Neural cell (in vitro differentiated cells): ENCODE results near the gene HEXD. TPM values are rescaled to one million over a fixed set of nuclear protein-coding genes. Genes with fewer than 3 reads are reported as not detected.

ENCODE experiments used
- H2AFZ ChIP-seq: fragments of 200-600, 300-800 bp; sonication (generic), shearing (Covaris generic); 2 replicates; pipeline ENCODE4 v1.6.0; 2014; ENCODE audit warnings: low read depth, mild to moderate bottlenecking, antibody characterized with exemption, low read length, moderate library complexity
- H3F3A ChIP-seq: fragments of 200-600 bp; shearing (Covaris generic); 2 replicates; pipeline ENCODE4 v1.6.1; 2016; ENCODE audit warnings: mild to moderate bottlenecking, moderate library complexity, mixed read lengths, antibody characterized with exemption, low read length; ENCODE audit not compliant: insufficient read depth, poor library complexity, severe bottlenecking
- H3K27ac ChIP-seq: fragments of 200-600, 300-800 bp; sonication (generic), shearing (Covaris generic); 2 replicates; pipeline ENCODE4 v1.5.1; 2014; ENCODE audit warnings: mild to moderate bottlenecking, low read length, moderate library complexity
- H3K27me3 ChIP-seq: fragments of 300-800, 200-600 bp; sonication (generic), shearing (Covaris generic); 2 replicates; pipeline ENCODE4 v1.6.0; 2014; ENCODE audit warnings: mild to moderate bottlenecking, low read depth, low read length, moderate library complexity; ENCODE audit not compliant: insufficient read depth
- H3K36me3 ChIP-seq: fragments of 300-800, 200-600 bp; sonication (generic), shearing (Covaris generic); 2 replicates; pipeline ENCODE4 v1.5.1; 2014; ENCODE audit warnings: mild to moderate bottlenecking, antibody characterized with exemption, low read length, moderate library complexity; ENCODE audit not compliant: insufficient read depth
- H3K4me2 ChIP-seq: fragments of 300-800, 200-600 bp; sonication (generic), shearing (Covaris generic); 2 replicates; pipeline ENCODE4 v1.6.0; 2014; ENCODE audit warnings: mild to moderate bottlenecking, low read length
- H3K4me3 ChIP-seq: fragments of 300-800, 200-600 bp; sonication (generic), shearing (Covaris generic); 2 replicates; pipeline ENCODE4 v1.5.1; 2014; ENCODE audit warnings: mild to moderate bottlenecking, low read length, moderate library complexity
- H3K79me2 ChIP-seq: fragments of 200-600 bp; shearing (Covaris generic); replicated peaks from 2 replicates; pipeline ENCODE4 v1.6.0; 2014; ENCODE audit warnings: mild to moderate bottlenecking, low read length, moderate library complexity; ENCODE audit not compliant: insufficient read depth
- H3K9ac ChIP-seq: fragments of 300-800, 200-600 bp; sonication (generic), shearing (Covaris generic); 2 replicates; pipeline ENCODE4 v1.6.1; 2016; ENCODE audit warnings: mild to moderate bottlenecking, low read length, mixed read lengths
- H3K9me2 ChIP-seq: fragments of 200-600 bp; shearing (Covaris generic); 2 replicates; pipeline ENCODE4 v1.6.1; 2016; ENCODE audit warnings: mild to moderate bottlenecking, low read length, mixed read lengths; ENCODE audit not compliant: insufficient read depth
- H3K9me3 ChIP-seq: fragments of 200-600, 300-800 bp; sonication (generic), shearing (Covaris generic); 2 replicates; pipeline ENCODE4 v1.6.1; 2016; ENCODE audit warnings: mild to moderate bottlenecking, mixed run types, low read length, moderate library complexity, mixed read lengths
- H4K20me1 ChIP-seq: fragments of 200-600 bp; shearing (Covaris generic); 2 replicates; pipeline ENCODE4 v1.6.1; 2016; ENCODE audit warnings: mild to moderate bottlenecking, mixed run types; ENCODE audit not compliant: insufficient read depth
- CTCF ChIP-seq: fragments of 450-650 bp; IDR thresholded peaks from 2 replicates; pipeline ENCODE4 v1.5.1; 2014; ENCODE audit warnings: antibody characterized with exemption, mild to moderate bottlenecking, moderate library complexity; ENCODE audit not compliant: poor library complexity, severe bottlenecking
- EP300 ChIP-seq: fragments of 450-650 bp; conservative IDR thresholded peaks from 2 replicates; pipeline ENCODE4 v1.6.1; 2014; ENCODE audit warnings: antibody characterized with exemption, mild to moderate bottlenecking, moderate library complexity; ENCODE audit not compliant: poor library complexity, severe bottlenecking
- EZH2 ChIP-seq: fragments of 200-600, 300-800 bp; shearing (Covaris generic), sonication (generic); IDR thresholded peaks from 2 replicates; pipeline ENCODE4 v1.6.1; 2014; ENCODE audit warnings: antibody characterized with exemption, low read length, borderline replicate concordance, mild to moderate bottlenecking; ENCODE audit not compliant: insufficient read depth, poor library complexity, severe bottlenecking
- MXI1 ChIP-seq: fragments of 450-650 bp; conservative IDR thresholded peaks from 2 replicates; pipeline ENCODE4 v1.6.1; 2014; ENCODE audit warnings: antibody characterized with exemption, mild to moderate bottlenecking; ENCODE audit not compliant: poor library complexity, severe bottlenecking
- POLR2AphosphoS5 ChIP-seq: IDR thresholded peaks from 2 replicates; pipeline ENCODE4 v1.6.1; 2012
- RAD21 ChIP-seq: fragments of 450-650 bp; conservative IDR thresholded peaks from 2 replicates; pipeline ENCODE4 v1.6.1; 2014; ENCODE audit warnings: antibody characterized with exemption, mild to moderate bottlenecking, moderate library complexity
- REST ChIP-seq: IDR thresholded peaks from 2 replicates; pipeline ENCODE4 v1.6.1; 2012; ENCODE audit warnings: borderline replicate concordance
- SMC3 ChIP-seq: fragments of 450-650 bp; conservative IDR thresholded peaks from 2 replicates; pipeline ENCODE4 v1.6.1; 2014; ENCODE audit warnings: antibody characterized with exemption, mild to moderate bottlenecking, moderate library complexity; ENCODE audit not compliant: poor library complexity
- TAF1 ChIP-seq: IDR thresholded peaks from 2 replicates; pipeline ENCODE4 v1.6.1; 2012; ENCODE audit warnings: low read depth
- polyA plus RNA-seq: library from polyadenylated mRNA; depleted of rRNA; stranded (reverse); fragments of >200 nt; gene quantifications from 2 replicates; pipeline ENCODE4 v1.2.3, GENCODE V29; 2014

The HEXD gene
- polyA plus RNA-seq, 1 donor from 2014 or later, result 72.8 TPM

GRCh38 chr17:82445542-82445941 lies 27.4 kb downstream of the HEXD start:
- Histone ChIP-seq H3K9ac (no peak overlapping the region), H3K27ac (no peak overlapping the region), H3F3A (no peaks in the 10 kb centered on the region)

GRCh38 chr17:82446124-82446523 lies 28.0 kb downstream of the HEXD start:
- H3K27me3 ChIP-seq, result no peaks in the 10 kb centered on the region
- H2AFZ ChIP-seq, result no peak overlapping the region
- H3K4me2 ChIP-seq, result no peak overlapping the region
- TF ChIP-seq CTCF (no peak), TAF1 (no peak), REST (no peak), EP300 (no peak), EZH2 (no peak), RAD21 (no peak), SMC3 (no peak), MXI1 (no peak), POLR2AphosphoS5 (no peak)
- no peak overlapping the region for H3K9ac ChIP-seq
- no peaks in the 10 kb centered on the region for H4K20me1 ChIP-seq
- H3K4me3 ChIP-seq, result no peak overlapping the region
- no peak overlapping the region for H3K27ac ChIP-seq
- H3K36me3 ChIP-seq, result no peaks in the 10 kb centered on the region
- H3K9me3 ChIP-seq, result no peaks in the 10 kb centered on the region
- H3F3A ChIP-seq, result no peaks in the 10 kb centered on the region
- peaks cover 10% of the 10 kb centered on the region for H3K79me2 ChIP-seq
- no peaks in the 10 kb centered on the region for H3K9me2 ChIP-seq

More at GRCh38 chr17:82445542-82445941, 27.4 kb downstream of the HEXD start:
- no peaks in the 10 kb centered on the region for H4K20me1 ChIP-seq
- no peaks in the 10 kb centered on the region for H3K36me3 ChIP-seq
- no peaks in the 10 kb centered on the region for H3K9me2 ChIP-seq
- TF ChIP-seq MXI1, result no peak
- H3K9me3 ChIP-seq, result no peaks in the 10 kb centered on the region
- H3K79me2 ChIP-seq, result peaks cover 10% of the 10 kb centered on the region
- no peaks in the 10 kb centered on the region for H3K27me3 ChIP-seq
- H3K4me3 ChIP-seq, result no peak overlapping the region
- H2AFZ ChIP-seq, result no peak overlapping the region
- H3K4me2 ChIP-seq, result no peak overlapping the region

GRCh38 chr17:82446649-82447048 lies 28.5 kb downstream of the HEXD start:
- TF ChIP-seq EP300, result no peak
- Histone ChIP-seq H3K9me2 (no peaks in the 10 kb centered on the region), H2AFZ (no peak overlapping the region), H3F3A (no peaks in the 10 kb centered on the region), H4K20me1 (no peaks in the 10 kb centered on the region), H3K4me2 (no peak overlapping the region), H3K79me2 (peaks cover 10% of the 10 kb centered on the region), H3K4me3 (no peak overlapping the region), H3K9me3 (no peaks in the 10 kb centered on the region), H3K27me3 (no peaks in the 10 kb centered on the region), H3K9ac (no peak overlapping the region), H3K27ac (no peak overlapping the region), H3K36me3 (no peaks in the 10 kb centered on the region)
